ENCODE data around the gene NASP. TPM values are rescaled to one million over a fixed set of nuclear protein-coding genes. Genes with fewer than 3 reads are reported as not detected.

NASP gene
- total RNA-seq, 5 donors from 2014 or later (not counting 1 experiment from before 2014, with no cell fraction given) = 64.6 to 145 (median 74.7) TPM

- H3K27me3 ChIP-seq (replicated peaks in 1 of 2; ENCODE audit: control insufficient read depth in 2 of 2, extremely low read depth in 1 of 2, insufficient read depth in 2 of 2, low read length in 1 of 2) = no peaks in the 10 kb centered on the region
- no peak overlapping the region for H3K4me3 ChIP-seq (ENCODE audit: control insufficient read depth in 1 of 2, extremely low read depth in 1 of 2, low read length in 1 of 2)
- 74% methylated on average over 5 of the region's 8 CpGs for WGBS (ENCODE audit: insufficient coverage)
- no peaks in the 10 kb centered on the region for H3K4me1 ChIP-seq (ENCODE audit: control insufficient read depth in 1 of 2, extremely low read depth in 1 of 2, insufficient read depth in 2 of 2, low read length in 2 of 2)
- H3K36me3 ChIP-seq (ENCODE audit: control insufficient read depth in 2 of 2, extremely low read depth in 1 of 2, insufficient read depth in 1 of 2, low read length in 1 of 2) = peaks cover 14 to 50% of the 10 kb centered on the region in 2 donors
- peak overlapping the region; percentile 66 to 79 for H3K27ac Mint-ChIP-seq
- ChIA-PET CTCF (interaction anchor here in 1 of 2 donors (0.6 kb wide), 1 partner anchor 79 kb away, joined by 3 read pairs; no protein-coding TSS in a partner anchor), POLR2A (no interaction called here)
- no peaks in the 10 kb centered on the region for H3K9me3 ChIP-seq
- ATAC-seq (replicated peaks in 1 of 4) (no peak), DNase-seq (no peak)
- H3K27me3 Mint-ChIP-seq = no peaks in the 10 kb centered on the region
- H3K4me3 Mint-ChIP-seq = no peak overlapping the region
- H3K27ac ChIP-seq (ENCODE audit: low read length) = no peak overlapping the region
- H3K36me3 Mint-ChIP-seq = peaks cover 42% of the 10 kb centered on the region
- no peaks in the 10 kb centered on the region for H3K9me3 Mint-ChIP-seq
- H3K4me1 Mint-ChIP-seq = peaks cover 8 to 11% (median 8%) of the 10 kb centered on the region in 3 donors
Measured at GRCh38 chr1:45619149-45619921, 35.5 kb downstream of the NASP start.

- Histone ChIP-seq H3K4me3 (ENCODE audit: control insufficient read depth in 1 of 2, extremely low read depth in 1 of 2, low read length in 1 of 2) (no peak overlapping the region), H3K27me3 (replicated peaks in 1 of 2; ENCODE audit: control insufficient read depth in 2 of 2, extremely low read depth in 1 of 2, insufficient read depth in 2 of 2, low read length in 1 of 2) (no peaks in the 10 kb centered on the region), H3K4me1 (ENCODE audit: control insufficient read depth in 1 of 2, extremely low read depth in 1 of 2, insufficient read depth in 2 of 2, low read length in 2 of 2) (no peaks in the 10 kb centered on the region), H3K36me3 (ENCODE audit: control insufficient read depth in 2 of 2, extremely low read depth in 1 of 2, insufficient read depth in 1 of 2, low read length in 1 of 2) (peaks cover 10 to 41% of the 10 kb centered on the region in 2 donors), H3K27ac (ENCODE audit: low read length) (no peak overlapping the region), H3K9me3 (no peaks in the 10 kb centered on the region)
- ChIA-PET CTCF (no interaction called here), POLR2A (no interaction called here)
- 97% methylated on average over 16 of the region's 17 CpGs for WGBS (ENCODE audit: insufficient coverage)
- Mint-ChIP-seq H3K36me3 (peaks cover 41% of the 10 kb centered on the region), H3K27me3 (no peaks in the 10 kb centered on the region), H3K9me3 (no peaks in the 10 kb centered on the region), H3K4me1 (peaks cover 8 to 11% (median 8%) of the 10 kb centered on the region in 3 donors), H3K27ac (peak overlapping the region; percentile 66 to 79), H3K4me3 (no peak overlapping the region)
- ATAC-seq (replicated peaks in 1 of 4) (peak in 1 of 4 experiments; percentile 18), DNase-seq (no peak)
Measured at GRCh38 chr1:45620588-45621500, 37.0 kb downstream of the NASP start.

GRCh38 chr1:45621501-45621836, 37.6 kb downstream of the NASP start:
- Histone ChIP-seq H3K36me3 (ENCODE audit: control insufficient read depth in 2 of 2, extremely low read depth in 1 of 2, insufficient read depth in 1 of 2, low read length in 1 of 2) (peaks cover 10 to 38% of the 10 kb centered on the region in 2 donors), H3K4me3 (ENCODE audit: control insufficient read depth in 1 of 2, extremely low read depth in 1 of 2, low read length in 1 of 2) (no peak overlapping the region), H3K27me3 (replicated peaks in 1 of 2; ENCODE audit: control insufficient read depth in 2 of 2, extremely low read depth in 1 of 2, insufficient read depth in 2 of 2, low read length in 1 of 2) (no peaks in the 10 kb centered on the region), H3K9me3 (no peaks in the 10 kb centered on the region), H3K27ac (ENCODE audit: low read length) (no peak overlapping the region), H3K4me1 (ENCODE audit: control insufficient read depth in 1 of 2, extremely low read depth in 1 of 2, insufficient read depth in 2 of 2, low read length in 2 of 2) (no peaks in the 10 kb centered on the region)
- H3K4me1 Mint-ChIP-seq = peaks cover 8 to 11% (median 8%) of the 10 kb centered on the region in 3 donors
- no peaks in the 10 kb centered on the region for H3K27me3 Mint-ChIP-seq
- peaks cover 38% of the 10 kb centered on the region for H3K36me3 Mint-ChIP-seq
- DNase-seq = no peak
- H3K27ac Mint-ChIP-seq = peak overlapping the region in 1 of 2 donors; percentile 11
- no peaks in the 10 kb centered on the region for H3K9me3 Mint-ChIP-seq
- ChIA-PET CTCF (interaction anchor here in 1 of 2 donors (0.6 kb wide), 1 partner anchor 121 kb away, joined by 3 read pairs; the partner anchor contains the start of gene MMACHC), POLR2A (no interaction called here)
- no peak overlapping the region for H3K4me3 Mint-ChIP-seq
- ATAC-seq (replicated peaks in 1 of 4) = peak; percentile 11 to 25 (median 14)
- 73% methylated on average over 2 of the region's 3 CpGs for WGBS (ENCODE audit: insufficient coverage)

GRCh38 chr1:45621895-45622523, 38.2 kb downstream of the NASP start:
- H3K27ac Mint-ChIP-seq = no peak overlapping the region
- Histone ChIP-seq H3K4me1 (ENCODE audit: control insufficient read depth in 1 of 2, extremely low read depth in 1 of 2, insufficient read depth in 2 of 2, low read length in 2 of 2) (no peaks in the 10 kb centered on the region), H3K36me3 (ENCODE audit: control insufficient read depth in 2 of 2, extremely low read depth in 1 of 2, insufficient read depth in 1 of 2, low read length in 1 of 2) (peaks cover 6 to 36% of the 10 kb centered on the region in 2 donors), H3K27me3 (replicated peaks in 1 of 2; ENCODE audit: control insufficient read depth in 2 of 2, extremely low read depth in 1 of 2, insufficient read depth in 2 of 2, low read length in 1 of 2) (no peaks in the 10 kb centered on the region), H3K27ac (ENCODE audit: low read length) (no peak overlapping the region), H3K4me3 (ENCODE audit: control insufficient read depth in 1 of 2, extremely low read depth in 1 of 2, low read length in 1 of 2) (no peak overlapping the region), H3K9me3 (no peaks in the 10 kb centered on the region)
- 87% methylated on average over 14 of the region's 18 CpGs for WGBS (ENCODE audit: insufficient coverage)
- peaks cover 37% of the 10 kb centered on the region for H3K36me3 Mint-ChIP-seq
- ChIA-PET POLR2A (no interaction called here), CTCF (interaction anchor here in 1 of 2 donors (0.6 kb wide), 1 partner anchor 122 kb away, joined by 3 read pairs; the partner anchor contains the start of gene MMACHC)
- peak in 3 of 4 experiments; percentile 8 to 28 (median 14) for ATAC-seq (replicated peaks in 1 of 4)
- peaks cover 8 to 11% (median 8%) of the 10 kb centered on the region in 3 donors for H3K4me1 Mint-ChIP-seq
- H3K27me3 Mint-ChIP-seq = no peaks in the 10 kb centered on the region
- H3K9me3 Mint-ChIP-seq = no peaks in the 10 kb centered on the region
- no peak for DNase-seq
- H3K4me3 Mint-ChIP-seq = no peak overlapping the region

GRCh38 chr1:45622524-45623394, 38.9 kb downstream of the NASP start:
- no peaks in the 10 kb centered on the region for H3K27me3 Mint-ChIP-seq
- H3K27ac Mint-ChIP-seq = no peak overlapping the region
- Histone ChIP-seq H3K4me1 (ENCODE audit: control insufficient read depth in 1 of 2, extremely low read depth in 1 of 2, insufficient read depth in 2 of 2, low read length in 2 of 2) (no peaks in the 10 kb centered on the region), H3K36me3 (ENCODE audit: control insufficient read depth in 2 of 2, extremely low read depth in 1 of 2, insufficient read depth in 1 of 2, low read length in 1 of 2) (peaks cover 0 to 30% of the 10 kb centered on the region in 2 donors), H3K27me3 (replicated peaks in 1 of 2; ENCODE audit: control insufficient read depth in 2 of 2, extremely low read depth in 1 of 2, insufficient read depth in 2 of 2, low read length in 1 of 2) (no peaks in the 10 kb centered on the region), H3K27ac (ENCODE audit: low read length) (no peak overlapping the region), H3K4me3 (ENCODE audit: control insufficient read depth in 1 of 2, extremely low read depth in 1 of 2, low read length in 1 of 2) (no peak overlapping the region), H3K9me3 (no peaks in the 10 kb centered on the region)
- ChIA-PET POLR2A (interaction anchor here in 1 of 2 donors (0.6 kb wide), 1 partner anchor 878 kb away, joined by 3 read pairs; no protein-coding TSS in a partner anchor), CTCF (no interaction called here)
- 94% methylated on average over 73 of the region's 78 CpGs for WGBS (ENCODE audit: insufficient coverage)
- peak in 1 of 4 experiments; percentile 9 for ATAC-seq (replicated peaks in 1 of 4)
- peaks cover 39% of the 10 kb centered on the region for H3K36me3 Mint-ChIP-seq
- H3K4me1 Mint-ChIP-seq = peaks cover 8 to 11% (median 8%) of the 10 kb centered on the region in 3 donors
- no peaks in the 10 kb centered on the region for H3K9me3 Mint-ChIP-seq
- DNase-seq = no peak
- no peak overlapping the region for H3K4me3 Mint-ChIP-seq

Measured in T-cell (primary cell).